Mesodermal cell (in vitro differentiated cells): ENCODE results near the gene PRM1.
"Not testable (repeated sequence)": the region's sequence is repeated elsewhere in the genome, so short reads cannot be mapped to it uniquely, and the experiment has no call there.

Experiments
- H3K27ac ChIP-seq: 2 replicates; pipeline ENCODE4 v1.7.0; 2013; ENCODE audit warnings: mild to moderate bottlenecking, low read depth, low read length, moderate library complexity; ENCODE audit not compliant: severe bottlenecking
- H3K36me3 ChIP-seq: 2 replicates; pipeline ENCODE4 v1.7.1; 2013; ENCODE audit warnings: mild to moderate bottlenecking, low read length, moderate library complexity; ENCODE audit not compliant: control insufficient read depth, insufficient read depth
- H3K4me1 ChIP-seq: one replicate; pipeline ENCODE4 v1.7.1; 2013; ENCODE audit warnings: mild to moderate bottlenecking, low read length; ENCODE audit not compliant: insufficient read depth, control insufficient read depth, poor library complexity, severe bottlenecking
- H3K4me3 ChIP-seq: 2 replicates; pipeline ENCODE4 v1.7.0; 2013; ENCODE audit warnings: low read length, control low read depth, mild to moderate bottlenecking; ENCODE audit not compliant: insufficient read depth, poor library complexity, severe bottlenecking; ENCODE audit errors: extremely low read depth
- H3K9me3 ChIP-seq: 2 replicates; pipeline ENCODE4 v1.7.1; 2013; ENCODE audit warnings: mild to moderate bottlenecking, low read length, moderate library complexity; ENCODE audit not compliant: control insufficient read depth
- WGBS, 2 experiments: methylation state at CpG; one replicate each; pipeline ENCODE4 v1.1.5; 2013; ENCODE audit warnings: missing lambda C conversion rate in 2 of 2; ENCODE audit not compliant: insufficient coverage in 2 of 2; 5-methylcytosine and 5-hydroxymethylcytosine counted together

PRM1 gene

DNA sequence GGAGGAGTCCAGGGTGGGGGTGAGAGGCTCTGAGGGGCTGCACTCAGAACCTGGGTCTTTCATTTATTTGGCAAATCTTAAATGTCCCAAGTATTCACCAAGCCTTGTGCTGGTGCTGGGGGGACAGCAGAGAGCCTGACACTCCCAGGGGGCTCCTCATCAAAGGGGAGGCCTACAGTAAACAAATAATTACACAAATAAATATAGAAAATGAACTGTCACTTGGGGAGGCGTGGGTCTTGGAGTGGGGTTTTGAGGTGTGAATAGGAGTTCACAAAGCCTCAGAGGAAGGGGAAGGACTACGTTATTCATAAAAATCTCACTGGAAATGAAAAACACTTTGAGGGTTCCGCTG lies 15.2 kb upstream of the PRM1 start:
- WGBS, 2 experiments = 100% methylated on average over 1 of the region's 3 CpGs
- H3K27ac ChIP-seq = no peak overlapping the region

GRCh38 chr16:11295672-11296071 lies 14.5 kb upstream of the PRM1 start:
- H3K4me3 ChIP-seq = no peak overlapping the region
- H3K27ac ChIP-seq = no peak overlapping the region
- 84 to 100% methylated on average over 1 to 3 of the region's 4 CpGs for WGBS, 2 experiments
- H3K9me3 ChIP-seq = no peaks in the 10 kb centered on the region
- H3K36me3 ChIP-seq = no peaks in the 10 kb centered on the region
- H3K4me1 ChIP-seq = peaks cover 16% of the 10 kb centered on the region

More for the DNA sequence above, 15.2 kb upstream of the PRM1 start:
- Histone ChIP-seq H3K36me3 (no peaks in the 10 kb centered on the region), H3K4me3 (no peak overlapping the region), H3K9me3 (no peaks in the 10 kb centered on the region), H3K4me1 (peaks cover 16% of the 10 kb centered on the region)

GRCh38 chr16:11292076-11292748 lies 11.1 kb upstream of the PRM1 start:
- Histone ChIP-seq H3K27ac (no peak overlapping the region), H3K36me3 (no peaks in the 10 kb centered on the region), H3K9me3 (no peaks in the 10 kb centered on the region), H3K4me1 (peaks cover 10% of the 10 kb centered on the region), H3K4me3 (no peak overlapping the region)
- WGBS, 2 experiments = 88 to 90% methylated on average over 2 to 3 of the region's 7 CpGs

GRCh38 chr16:11291091-11291703 lies 10.1 kb upstream of the PRM1 start:
- Histone ChIP-seq H3K4me1 (no peaks in the 10 kb centered on the region), H3K36me3 (no peaks in the 10 kb centered on the region), H3K4me3 (no peak overlapping the region), H3K27ac (no peak overlapping the region), H3K9me3 (no peaks in the 10 kb centered on the region)
- 58 to 61% methylated on average over 9 to 10 of the region's 10 CpGs for WGBS, 2 experiments

DNA sequence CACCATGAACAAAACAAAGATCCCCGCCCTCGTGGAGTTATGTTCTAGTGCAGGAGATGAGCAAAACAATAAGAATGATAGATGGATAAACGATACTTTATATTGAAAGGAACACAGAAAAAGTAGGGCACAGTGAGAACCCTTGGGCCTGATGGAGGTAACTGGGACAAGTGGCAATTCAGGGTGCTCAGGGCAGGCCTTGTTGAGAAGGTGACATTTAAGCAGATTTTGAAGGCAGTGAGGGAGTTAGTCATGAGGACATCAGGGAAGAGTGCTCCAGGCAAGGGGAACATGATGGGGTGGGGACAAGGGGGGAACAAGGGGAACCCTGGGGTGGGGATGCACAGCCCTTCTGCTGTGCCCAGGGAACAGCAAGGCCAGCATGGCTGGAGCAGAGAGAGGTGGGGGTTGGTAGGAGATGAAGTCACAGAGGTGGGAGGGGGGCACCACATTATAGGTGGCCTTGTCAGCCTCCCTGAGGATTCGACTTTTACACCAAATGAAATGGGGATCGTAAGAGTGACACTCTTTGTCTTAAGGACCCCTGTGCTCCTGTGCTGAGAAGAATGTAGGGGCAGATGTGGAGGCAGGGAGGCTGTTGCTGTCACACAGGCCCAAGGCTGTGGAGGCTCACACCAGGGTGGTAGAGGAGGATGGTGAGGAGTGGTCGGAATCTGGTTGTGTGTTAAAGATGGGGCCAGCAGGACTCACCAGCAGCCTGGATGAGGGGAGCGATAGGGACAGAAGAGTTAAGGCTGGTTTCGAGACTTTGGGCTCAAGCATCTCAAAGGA lies 9.2 kb upstream of the PRM1 start:
- no peak overlapping the region for H3K4me3 ChIP-seq
- 86 to 90% methylated on average over 6 to 7 of the region's 8 CpGs for WGBS, 2 experiments
- no peaks in the 10 kb centered on the region for H3K9me3 ChIP-seq
- no peaks in the 10 kb centered on the region for H3K36me3 ChIP-seq
- H3K4me1 ChIP-seq = no peaks in the 10 kb centered on the region
- H3K27ac ChIP-seq = no peak overlapping the region

GRCh38 chr16:11289696-11290095 lies 8.6 kb upstream of the PRM1 start:
- 100% methylated on average over 1 of the region's 4 CpGs; no CpG with 5 or more reads in 1 of the 2 experiments for WGBS, 2 experiments
- H3K36me3 ChIP-seq, H3K4me1 ChIP-seq, H3K9me3 ChIP-seq, H3K4me3 ChIP-seq, H3K27ac ChIP-seq: not testable (repeated sequence)

DNA sequence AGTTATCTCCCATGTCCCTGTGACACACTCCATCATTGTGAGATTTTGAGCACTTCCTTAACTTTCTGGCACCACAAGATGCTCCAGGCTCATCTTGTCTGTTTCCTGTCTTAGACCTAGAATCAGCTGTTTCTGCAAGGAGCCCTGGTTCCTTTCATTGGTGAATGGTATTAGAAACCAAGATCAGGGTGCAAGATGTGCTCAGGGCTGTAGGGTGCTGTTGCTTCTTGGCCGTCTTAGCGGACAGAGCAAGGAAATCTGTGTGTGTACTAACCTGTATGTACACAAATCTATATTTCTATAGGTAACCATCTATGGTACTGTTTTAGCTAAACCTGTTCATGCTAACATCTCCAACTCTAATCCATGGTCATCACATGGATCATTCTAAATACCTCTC lies 8.1 kb upstream of the PRM1 start:
- no peaks in the 10 kb centered on the region for H3K4me1 ChIP-seq
- H3K4me3 ChIP-seq = no peak overlapping the region
- H3K36me3 ChIP-seq = no peaks in the 10 kb centered on the region
- H3K27ac ChIP-seq = no peak overlapping the region
- WGBS, 2 experiments = no CpG with 5 or more reads among the region's 2 CpGs
- H3K9me3 ChIP-seq = no peaks in the 10 kb centered on the region

DNA sequence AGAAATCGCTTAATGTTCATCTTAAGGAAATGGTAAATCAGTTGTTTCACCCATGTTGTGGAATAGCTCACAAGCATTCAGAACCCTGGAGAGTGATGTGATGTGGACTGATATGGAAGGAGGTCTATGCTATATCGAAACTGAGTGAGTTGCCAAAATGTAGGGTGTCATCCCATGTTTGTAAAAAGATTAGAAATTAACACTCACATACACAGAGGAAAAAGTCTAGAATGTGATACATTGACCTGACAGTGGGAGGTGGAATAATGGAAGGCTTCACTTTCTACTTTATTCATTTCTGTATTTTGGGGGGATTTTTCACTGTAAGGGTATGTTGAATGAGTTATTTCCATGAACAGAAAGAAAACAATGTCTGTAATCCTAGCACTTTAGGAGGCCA lies 4.7 kb upstream of the PRM1 start:
- Histone ChIP-seq H3K36me3 (no peaks in the 10 kb centered on the region), H3K27ac (no peak overlapping the region), H3K9me3 (no peaks in the 10 kb centered on the region), H3K4me1 (no peaks in the 10 kb centered on the region), H3K4me3 (no peak overlapping the region)
- WGBS, 2 experiments = 88 to 100% methylated on average over 1 of the region's 2 CpGs

GRCh38 chr16:11283820-11284248 lies 2.7 kb upstream of the PRM1 start:
- 88 to 93% methylated on average over 3 of the region's 4 CpGs for WGBS, 2 experiments
- no peak overlapping the region for H3K27ac ChIP-seq
- H3K9me3 ChIP-seq = no peaks in the 10 kb centered on the region
- H3K4me3 ChIP-seq = no peak overlapping the region
- H3K36me3 ChIP-seq = no peaks in the 10 kb centered on the region
- H3K4me1 ChIP-seq = no peaks in the 10 kb centered on the region

DNA sequence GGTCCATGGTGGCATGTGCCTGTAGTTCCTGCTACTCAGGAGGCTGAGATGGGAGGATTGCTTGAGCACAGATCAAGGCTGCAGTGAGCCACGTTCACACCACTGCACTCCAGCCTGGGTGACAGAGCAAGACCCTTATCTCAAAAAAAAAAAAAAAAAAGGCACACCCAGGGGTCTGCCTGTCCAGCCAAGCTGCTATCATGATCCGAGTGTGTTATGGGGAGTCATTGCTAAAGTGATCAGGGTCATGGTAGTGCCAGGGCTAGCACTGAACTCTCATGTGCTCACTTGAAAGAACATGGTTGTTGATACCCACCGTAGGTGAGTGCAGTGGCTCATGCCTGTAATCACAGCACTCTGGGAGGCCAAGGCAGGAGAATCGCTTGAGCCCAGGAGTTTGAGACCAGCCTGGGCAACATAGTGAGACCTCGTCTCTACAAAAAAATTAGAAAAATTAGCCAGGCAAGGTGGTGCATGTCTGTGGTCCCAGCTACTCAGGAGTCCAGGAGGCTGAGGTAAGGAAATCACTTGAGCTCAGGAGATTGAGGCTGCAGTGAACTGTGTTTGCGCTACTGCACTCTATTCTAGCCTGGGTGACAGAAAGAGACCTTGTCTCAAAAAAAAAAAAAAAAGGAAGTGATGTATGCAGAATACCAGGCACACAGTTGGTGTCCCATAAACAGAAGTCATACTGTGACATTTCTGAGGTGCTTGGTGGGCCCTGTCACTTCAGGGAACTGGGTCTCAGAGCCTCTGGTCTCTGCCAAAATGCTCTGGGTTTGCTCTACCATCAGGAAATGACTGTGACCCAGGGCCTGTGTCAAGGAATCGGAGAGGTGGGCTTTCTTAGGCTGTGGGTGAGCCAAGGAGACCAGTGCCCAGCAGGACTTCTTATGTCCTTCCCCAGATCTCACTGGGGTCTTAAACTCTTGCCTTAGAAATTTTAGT lies 2.2 kb downstream of the PRM1 start:
- 81 to 93% methylated on average over 4 to 6 of the region's 7 CpGs for WGBS, 2 experiments
- Histone ChIP-seq H3K27ac (no peak overlapping the region), H3K4me3 (no peak overlapping the region), H3K4me1 (no peaks in the 10 kb centered on the region), H3K36me3 (no peaks in the 10 kb centered on the region), H3K9me3 (no peaks in the 10 kb centered on the region)
